DMS 273 (cell line): ENCODE data around the gene GNS.

Experiments
- DNase-seq: peaks from one replicate; lab custom pipeline; 2025; ENCODE audit not compliant: unreplicated experiment; lab: John Stamatoyannopoulos, UW

GNS gene

DNA sequence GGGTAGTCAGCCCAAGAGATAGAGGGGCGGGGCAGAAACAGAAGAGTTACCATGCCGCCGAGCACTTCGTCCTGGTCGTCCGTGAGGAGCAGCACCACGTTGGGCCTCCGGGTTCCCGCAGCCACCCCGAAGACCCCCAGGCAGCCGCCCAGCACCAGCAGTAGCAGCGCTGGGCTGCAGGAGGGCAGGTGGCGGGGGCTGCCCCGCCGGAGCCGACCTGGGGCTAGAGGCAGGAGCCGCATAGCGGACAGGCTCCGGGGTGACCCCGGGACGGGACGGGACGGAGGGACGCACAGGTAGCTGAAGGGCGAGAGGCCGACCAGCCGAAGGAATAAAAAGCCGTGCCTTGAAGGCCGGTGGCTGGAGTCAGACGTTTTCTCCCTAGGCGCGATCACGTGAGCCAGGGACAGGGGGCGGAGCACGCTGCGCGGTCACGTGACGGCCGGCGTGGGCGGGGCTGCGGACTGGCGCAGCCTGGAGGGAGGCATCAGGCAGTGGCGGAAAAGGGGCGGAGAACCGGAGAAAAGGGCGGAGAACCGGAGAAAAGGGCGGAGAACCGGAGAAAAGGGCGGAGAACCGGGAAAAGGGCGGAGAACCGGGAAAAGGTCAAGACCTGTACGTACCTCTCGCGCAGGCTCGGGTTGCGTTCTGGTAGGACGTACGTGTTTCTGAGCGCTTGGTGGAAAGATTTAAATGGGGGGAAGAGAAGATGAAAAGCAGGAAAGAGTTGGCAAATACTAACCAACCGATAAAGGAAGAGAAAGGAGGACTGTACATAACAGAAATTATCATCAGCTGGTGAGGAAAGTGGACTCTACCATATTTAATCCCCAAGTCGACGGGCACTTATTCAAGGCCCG, at the start of gene GNS:
Gene GNS (minus strand): TSS at position 372 of the 860 bp plus-strand sequence. CDS start 130 bp downstream, at position 242.
- DNase-seq: peak; percentile 94

DNA sequence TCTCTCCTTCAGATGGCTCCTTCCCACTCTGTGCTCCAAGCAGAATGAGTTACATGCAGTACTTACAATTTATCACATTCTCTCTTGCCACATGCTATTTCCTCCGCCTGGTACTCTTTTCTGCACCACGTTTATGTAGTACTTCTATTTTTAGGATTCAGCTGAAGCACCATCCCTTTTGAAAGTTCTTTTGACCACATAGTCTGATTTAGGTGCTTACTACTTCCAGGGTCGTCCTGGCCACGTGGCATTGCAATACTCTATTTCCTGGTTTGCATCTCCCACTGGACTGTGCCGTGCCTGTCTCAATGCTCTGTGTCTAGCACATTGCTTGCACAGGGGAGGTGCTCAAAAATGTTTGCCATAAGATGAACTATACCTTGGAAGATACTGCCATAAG, 48.9 kb upstream of the GNS start:
- no peak for DNase-seq

GRCh38 chr12:64806593-64807460, 47.6 kb upstream of the GNS start:
- DNase-seq: no peak

DNA sequence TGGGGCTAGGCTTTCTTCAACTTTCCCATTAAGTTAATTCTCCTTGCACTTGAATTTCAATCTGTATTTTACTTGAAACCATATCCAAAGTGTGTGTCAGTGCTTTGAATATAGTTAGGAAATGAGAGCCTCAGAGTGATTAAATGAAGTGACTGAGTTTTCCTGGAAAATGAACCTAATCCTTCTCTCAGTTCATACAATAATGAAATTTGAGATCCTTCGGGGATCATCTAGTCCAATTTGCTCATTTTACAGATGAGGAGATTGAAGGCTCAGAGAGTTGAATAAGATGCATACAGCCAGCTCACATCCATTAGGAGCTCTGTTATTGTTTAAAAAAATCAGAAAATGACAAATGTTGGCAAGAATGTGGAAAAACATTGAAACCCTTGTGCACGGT, 47.0 kb upstream of the GNS start:
- DNase-seq: no peak

- peak; percentile 69 for DNase-seq
These were observed 43.1 kb upstream of the GNS start for GRCh38 chr12:64802180-64802775.

GRCh38 chr12:64801381-64801780, 42.2 kb upstream of the GNS start:
- peak; percentile 33 for DNase-seq

- DNase-seq: no peak
These were observed 41.4 kb upstream of the GNS start for GRCh38 chr12:64800640-64801039.

DNA sequence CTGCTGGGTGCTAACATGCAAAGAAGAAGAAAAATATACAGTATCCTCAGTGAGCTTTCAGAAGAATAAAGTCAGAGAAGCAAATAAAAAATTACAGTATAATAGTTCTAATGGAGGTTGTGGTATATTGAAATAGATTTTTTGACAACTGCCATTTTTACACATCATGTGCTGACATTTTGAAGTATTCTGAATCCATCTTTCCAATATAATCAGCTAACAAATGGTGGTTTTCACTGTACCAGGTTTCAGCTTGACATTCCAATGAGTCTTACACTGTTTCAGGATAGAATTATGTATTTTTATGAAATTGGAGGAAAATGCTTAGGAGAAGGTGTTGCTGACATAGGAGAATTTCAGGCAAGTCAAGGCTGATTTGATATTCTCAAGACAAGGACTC, 39.0 kb upstream of the GNS start:
- DNase-seq: no peak

DNA sequence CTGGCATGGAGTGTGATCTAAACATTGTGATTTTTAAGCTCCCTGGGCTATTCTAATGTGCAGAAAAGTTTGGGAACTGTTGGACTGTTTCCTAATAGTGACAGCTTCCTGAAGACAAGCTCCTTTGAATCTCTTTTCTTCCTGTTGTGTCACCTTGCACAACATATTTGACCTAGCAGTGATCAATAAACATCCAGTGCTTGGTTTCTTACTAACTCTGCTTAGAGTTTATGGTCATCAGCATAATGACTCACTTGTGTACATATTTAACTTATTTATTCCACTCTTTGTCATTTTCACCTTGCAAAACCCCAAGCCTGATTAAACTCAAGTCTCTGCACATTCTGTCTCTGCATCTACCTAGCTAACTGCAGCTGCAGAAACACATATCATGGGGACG, 38.0 kb upstream of the GNS start:
- no peak for DNase-seq

- peak; percentile 86 for DNase-seq
These were observed 37.1 kb upstream of the GNS start for GRCh38 chr12:64796205-64796845.

- DNase-seq: no peak
These were observed 35.1 kb upstream of the GNS start for GRCh38 chr12:64794305-64794704.

DNA sequence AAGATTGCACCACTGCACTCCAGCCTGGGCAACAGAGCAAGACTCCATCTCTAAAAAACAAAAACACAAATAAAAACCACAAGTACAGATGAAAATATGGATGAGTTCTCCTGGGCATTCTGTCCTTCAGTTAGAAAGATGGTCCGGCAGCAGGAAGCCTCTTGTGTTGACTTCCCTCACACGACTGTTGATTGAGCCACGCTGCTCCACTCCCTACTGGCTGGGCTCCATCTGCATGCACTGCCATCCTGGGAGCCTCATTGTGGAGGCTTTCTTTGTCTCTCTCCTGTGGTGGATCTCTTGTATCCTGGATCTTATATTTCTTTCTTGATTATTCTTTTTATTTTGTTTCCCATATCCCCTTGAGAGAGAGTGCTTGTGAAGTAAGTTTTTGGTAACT, 34.4 kb upstream of the GNS start:
- no peak for DNase-seq

GRCh38 chr12:64792128-64792527, 32.9 kb upstream of the GNS start:
- DNase-seq: no peak

GRCh38 chr12:64791036-64791435, 31.8 kb upstream of the GNS start:
- no peak for DNase-seq

- DNase-seq: no peak
These were observed 31.0 kb upstream of the GNS start for GRCh38 chr12:64790166-64790565.

GRCh38 chr12:64785838-64786237, 26.6 kb upstream of the GNS start:
- no peak for DNase-seq

GRCh38 chr12:64782191-64782876, 23.1 kb upstream of the GNS start:
- DNase-seq: peak; percentile 10

- DNase-seq: peak; percentile 57
These were observed 22.3 kb upstream of the GNS start for GRCh38 chr12:64781280-64782190.

- DNase-seq: peak; percentile 70
These were observed 21.5 kb upstream of the GNS start for GRCh38 chr12:64780531-64781279.
